Endometrial microvascular endothelial cells (primary cell): ENCODE results near the gene SP100. TPM values are rescaled to one million over a fixed set of nuclear protein-coding genes. Genes with fewer than 3 reads are reported as not detected.
"Not testable (repeated sequence)": the region's sequence is repeated elsewhere in the genome, so short reads cannot be mapped to it uniquely, and the experiment has no call there.

ENCODE experiments used
- in situ Hi-C: cut with HindIII; loops from 2 replicates; pipeline ENCODE4 v1.10.0; 2017; ENCODE audit warnings: low sequenced_read_pairs, low pct_unique_long_range_greater_than_20kb; ENCODE audit errors: inconsistent ontology term
- total RNA-seq: library from RNA; depleted of rRNA; stranded (reverse); fragments of >200 nt; gene quantifications from one replicate; pipeline ENCODE4 v1.2.3, GENCODE V29; 2015; ENCODE audit errors: inconsistent ontology term

SP100 gene
- total RNA-seq, result 95.6 TPM

DNA sequence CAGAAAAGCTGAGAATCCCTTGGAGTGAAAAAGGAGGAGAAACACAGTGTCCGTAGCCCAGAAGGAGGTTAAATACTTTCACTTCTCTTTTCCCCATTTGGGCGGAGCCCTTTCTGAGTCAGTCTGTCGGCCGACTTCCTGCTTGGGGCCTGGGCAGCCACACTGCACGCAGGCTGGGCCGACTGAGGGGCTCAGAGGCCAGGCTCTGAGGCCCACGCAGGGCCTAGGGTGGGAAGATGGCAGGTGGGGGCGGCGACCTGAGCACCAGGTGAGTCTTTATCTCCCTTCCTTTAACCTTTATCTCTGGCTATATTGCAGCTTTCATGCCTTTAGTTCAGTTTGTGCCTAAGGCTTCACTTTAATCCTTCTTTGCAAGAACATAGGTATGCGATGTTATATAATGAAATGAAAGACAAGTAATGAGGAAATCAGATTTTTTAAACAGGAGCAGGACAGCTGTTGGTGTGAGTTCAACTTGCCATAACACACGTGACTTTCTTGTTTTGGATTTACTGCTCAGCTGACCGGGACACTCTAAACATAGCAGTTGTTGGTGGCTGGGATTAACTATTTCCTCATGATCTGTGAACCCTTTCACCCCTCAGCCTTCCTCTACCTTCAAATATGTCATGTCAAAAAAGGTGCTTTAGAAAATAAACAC is at the start of gene SP100:
Gene SP100 (plus strand): TSS at position 141 of the 661 bp plus-strand sequence. CDS start 96 bp downstream, at position 237.
- in situ Hi-C loops, result no loop called here

- in situ Hi-C loops, result no loop called here
Observed at GRCh38 chr2:230382108-230382507, 33.9 kb upstream of the SP100 start.

GRCh38 chr2:230383453-230383852 is 32.5 kb upstream of the SP100 start:
- in situ Hi-C loops, result no loop called here

- in situ Hi-C loops, result no loop called here
Observed at GRCh38 chr2:230384986-230385385, 31.0 kb upstream of the SP100 start.

GRCh38 chr2:230394301-230394700 is 21.7 kb upstream of the SP100 start:
- in situ Hi-C loops, result no loop called here

GRCh38 chr2:230398698-230399097 is 17.3 kb upstream of the SP100 start:
- in situ Hi-C loops, result not testable (repeated sequence)

DNA sequence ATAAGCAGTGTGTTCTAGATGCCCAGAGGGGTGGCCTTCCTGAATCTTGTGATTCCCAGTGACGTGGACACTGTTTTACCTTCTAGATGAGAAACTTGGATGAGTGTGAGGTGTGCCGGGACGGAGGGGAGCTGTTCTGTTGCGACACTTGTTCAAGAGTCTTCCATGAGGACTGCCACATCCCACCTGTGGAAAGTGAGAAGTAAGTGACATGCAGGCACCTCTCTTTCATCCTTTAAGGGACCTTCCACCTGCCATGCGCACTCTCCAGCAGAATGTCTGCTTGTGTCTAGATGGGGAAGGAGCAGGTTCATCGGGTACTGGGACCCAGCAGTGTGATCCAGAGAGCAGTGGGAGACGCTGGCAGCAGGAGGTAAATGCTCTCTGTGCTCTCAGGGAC is 16.0 kb upstream of the SP100 start:
- in situ Hi-C loops, result no loop called here

DNA sequence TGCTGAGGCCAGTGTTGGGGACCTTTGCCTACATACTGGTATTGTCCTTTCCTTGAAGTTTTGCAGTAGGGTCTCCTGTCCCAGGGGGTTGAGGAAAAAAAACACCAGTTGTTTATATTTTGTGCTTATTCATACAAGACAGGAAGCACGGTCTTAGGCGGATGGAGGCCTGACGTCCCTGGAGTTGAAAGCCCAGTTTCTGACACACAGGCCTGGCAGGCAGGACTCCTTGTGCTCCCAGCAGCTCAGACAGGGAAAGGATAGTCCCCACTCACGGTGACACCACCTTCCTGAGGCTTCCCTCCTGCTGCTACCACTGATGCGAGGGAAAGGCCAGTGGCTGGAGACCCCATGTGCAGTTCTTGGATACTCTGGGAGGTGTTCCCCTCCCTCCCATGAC is 15.5 kb upstream of the SP100 start:
- in situ Hi-C loops, result no loop called here

DNA sequence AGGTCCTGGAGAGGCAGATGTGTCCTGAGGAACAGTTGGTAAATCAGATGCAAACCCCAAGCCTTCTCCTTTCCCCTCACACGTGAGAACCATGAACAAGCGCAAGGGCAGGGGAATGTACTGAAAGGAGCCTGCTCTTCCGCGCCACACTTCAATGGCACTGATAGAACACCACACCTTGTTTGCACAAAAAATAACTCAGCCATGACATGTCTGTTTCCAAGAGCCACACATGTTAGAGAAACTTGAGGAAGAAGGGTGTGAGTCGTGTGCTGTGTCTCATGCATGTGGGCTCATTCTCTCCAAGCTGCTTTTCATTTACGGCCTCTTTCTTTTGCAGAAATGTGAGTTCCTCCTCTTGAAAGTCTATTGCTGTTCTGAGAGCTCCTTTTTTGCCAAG is 15.0 kb upstream of the SP100 start:
- in situ Hi-C loops, result not testable (repeated sequence)

DNA sequence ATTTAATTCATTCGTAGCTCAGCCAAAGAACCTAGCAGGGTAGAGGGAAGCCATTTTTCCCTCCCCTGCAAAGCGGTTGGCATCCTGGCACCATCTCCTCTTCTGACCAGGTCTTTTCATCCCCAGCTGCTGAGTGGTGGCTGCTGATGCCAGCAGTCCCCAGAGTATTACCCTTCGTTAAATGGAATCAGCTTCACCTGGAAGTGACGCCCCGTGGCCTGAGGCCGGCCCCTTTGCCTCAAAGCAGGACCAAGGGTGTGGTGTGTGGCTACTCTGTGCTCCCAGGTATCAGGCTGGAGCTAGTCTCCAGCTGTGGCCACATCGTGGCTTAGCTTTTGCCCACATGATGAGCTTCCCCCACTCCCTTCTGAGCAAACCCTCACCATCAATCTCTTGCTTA is 12.3 kb upstream of the SP100 start:
- in situ Hi-C loops, result no loop called here

GRCh38 chr2:230405824-230406223 is 10.2 kb upstream of the SP100 start:
- in situ Hi-C loops, result no loop called here

GRCh38 chr2:230408244-230408842 is 7.7 kb upstream of the SP100 start:
- in situ Hi-C loops, result no loop called here

DNA sequence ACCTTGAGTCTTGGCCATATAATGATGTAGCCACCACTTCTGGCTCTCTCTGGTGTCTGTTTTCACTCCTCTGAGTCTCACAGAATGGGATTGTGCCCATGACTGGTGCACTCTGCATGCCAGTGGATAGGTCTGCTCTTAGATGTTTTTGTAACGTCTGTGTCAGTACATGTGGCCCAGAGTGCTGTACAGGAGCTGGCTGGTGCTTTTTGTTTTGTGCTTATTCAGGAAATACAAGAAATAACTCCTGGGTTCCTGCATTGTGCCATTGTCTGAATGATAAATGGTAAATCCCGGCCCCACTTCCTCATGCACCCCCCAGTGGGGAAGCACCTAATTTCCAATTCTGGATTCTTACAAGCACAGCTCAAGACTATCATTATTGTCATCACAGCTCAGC is 6.7 kb upstream of the SP100 start:
- in situ Hi-C loops, result not testable (repeated sequence)

DNA sequence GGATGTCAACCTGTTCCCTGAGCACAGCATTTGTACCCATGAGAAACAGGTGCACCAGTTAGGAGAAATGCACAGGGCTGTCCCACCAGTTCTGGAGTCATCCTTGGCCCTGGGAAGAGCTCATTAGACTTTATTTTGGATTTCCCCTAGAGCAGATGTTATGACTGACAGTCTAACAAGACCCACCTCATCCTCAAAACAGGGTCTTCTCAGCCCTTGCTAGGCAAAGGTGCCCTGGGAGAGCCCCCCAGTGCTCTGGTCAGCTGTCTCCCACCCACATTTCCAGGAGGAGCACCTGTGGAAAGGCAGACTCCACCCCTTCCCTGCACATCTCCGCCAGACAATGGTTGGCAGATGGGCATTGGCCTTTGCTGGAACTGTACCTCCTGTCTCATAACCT is 5.7 kb upstream of the SP100 start:
- in situ Hi-C loops, result no loop called here

- in situ Hi-C loops, result no loop called here
Observed at GRCh38 chr2:230410861-230411569, 5.0 kb upstream of the SP100 start.

GRCh38 chr2:230411570-230412370 is 4.2 kb upstream of the SP100 start:
- in situ Hi-C loops, result no loop called here

DNA sequence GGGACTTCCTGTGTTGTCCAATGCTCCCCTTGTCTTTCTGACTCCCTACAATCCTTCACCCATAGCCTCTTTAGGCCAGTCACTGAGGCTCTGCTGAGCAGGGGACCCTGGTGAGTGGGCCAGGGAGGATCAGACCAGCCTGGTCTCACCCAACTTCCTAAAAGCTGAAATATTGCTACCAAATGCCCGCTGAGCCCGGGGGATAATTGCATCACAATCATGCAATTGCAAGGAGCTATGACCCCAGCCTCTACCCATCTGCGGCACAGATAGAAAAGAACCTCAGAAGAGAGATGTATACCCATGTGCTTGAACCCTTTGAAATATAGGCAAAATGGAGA is 3.7 kb upstream of the SP100 start:
- in situ Hi-C loops, result no loop called here

DNA sequence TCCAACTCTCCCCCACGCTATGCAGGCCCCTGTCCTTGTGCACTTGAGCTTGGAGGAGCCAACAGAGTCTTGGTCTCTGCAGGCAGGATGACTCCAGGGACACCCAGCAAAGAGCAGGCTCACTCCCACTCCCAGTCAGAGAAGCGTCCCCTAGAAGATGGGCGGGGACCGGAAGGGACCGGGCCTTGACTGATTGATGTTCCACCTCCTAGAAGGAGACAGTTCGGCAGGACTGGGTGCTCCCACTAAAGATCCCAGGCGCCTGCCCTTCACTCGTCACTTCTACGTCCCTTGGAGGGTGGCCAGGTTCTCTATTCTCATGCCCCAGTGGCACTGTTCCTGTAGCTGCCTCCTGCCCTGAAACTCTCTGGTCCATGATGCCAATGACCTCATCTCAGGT is 3.2 kb upstream of the SP100 start:
- in situ Hi-C loops, result no loop called here

GRCh38 chr2:230413479-230413878 is 2.5 kb upstream of the SP100 start:
- in situ Hi-C loops, result no loop called here

DNA sequence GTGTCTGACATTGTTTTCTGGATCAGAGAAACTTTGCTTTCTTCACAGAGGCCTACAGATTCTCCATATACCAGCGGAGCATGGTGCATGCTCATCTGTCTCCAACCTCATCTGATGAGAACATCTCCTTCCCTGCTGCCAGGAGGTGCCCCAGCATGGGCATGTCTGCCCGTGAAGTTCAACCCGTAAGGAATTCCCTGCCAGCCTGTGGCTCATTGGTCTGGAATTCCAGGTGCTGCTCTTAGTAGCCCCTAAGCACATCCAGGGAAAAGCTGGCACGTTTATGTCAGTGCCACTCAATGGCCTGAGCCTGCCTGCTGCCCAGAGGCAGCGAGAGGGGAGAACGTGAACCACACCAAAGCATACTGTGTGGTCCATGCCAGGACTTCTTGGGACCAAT is 1.7 kb upstream of the SP100 start:
- in situ Hi-C loops, result no loop called here
